ENCODE results near the gene MTA3.
"Not testable (repeated sequence)": the region's sequence is repeated elsewhere in the genome, so short reads cannot be mapped to it uniquely, and the experiment has no call there.

The MTA3 gene

DNA sequence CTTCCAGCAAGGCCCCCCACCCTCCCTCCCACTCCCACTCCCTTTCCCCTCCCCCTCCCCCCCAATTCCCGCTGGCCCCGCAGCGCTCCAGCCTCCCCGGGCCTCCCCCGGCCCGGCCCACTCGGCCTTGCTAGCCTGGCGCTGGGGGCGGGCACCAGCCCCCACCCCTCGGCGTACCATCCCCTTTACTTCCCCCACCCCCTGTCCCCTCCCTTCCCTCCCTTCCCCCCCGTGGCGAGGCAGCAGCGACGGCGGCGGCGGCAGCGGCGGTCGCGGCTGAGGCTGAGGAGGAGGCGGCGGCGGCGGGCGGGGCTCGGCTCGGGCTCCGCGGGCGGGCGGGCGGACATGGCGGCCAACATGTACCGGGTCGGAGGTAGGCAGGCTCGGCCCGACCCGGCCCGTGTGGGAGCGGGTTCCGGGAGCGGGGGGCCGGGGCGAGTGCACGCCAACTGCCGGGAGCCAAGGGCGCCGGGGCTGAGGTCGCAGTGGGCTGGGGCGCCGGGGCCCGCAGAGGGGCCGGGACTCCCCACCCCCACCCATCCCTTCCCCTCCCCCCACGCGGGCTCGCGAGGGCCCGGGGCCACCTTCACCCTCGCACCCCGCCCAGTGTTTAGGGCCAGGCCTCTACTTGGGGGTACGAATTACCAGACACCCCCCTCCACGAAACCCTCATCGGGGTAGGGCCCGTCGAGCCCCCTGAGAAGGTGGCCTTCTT, at the start of gene MTA3:
TSS of gene MTA3 (plus strand) at position 232 of the 715 bp plus-strand sequence. CDS start at position 346, 114 bp downstream.
- DNase-seq = peak; percentile 47

DNA sequence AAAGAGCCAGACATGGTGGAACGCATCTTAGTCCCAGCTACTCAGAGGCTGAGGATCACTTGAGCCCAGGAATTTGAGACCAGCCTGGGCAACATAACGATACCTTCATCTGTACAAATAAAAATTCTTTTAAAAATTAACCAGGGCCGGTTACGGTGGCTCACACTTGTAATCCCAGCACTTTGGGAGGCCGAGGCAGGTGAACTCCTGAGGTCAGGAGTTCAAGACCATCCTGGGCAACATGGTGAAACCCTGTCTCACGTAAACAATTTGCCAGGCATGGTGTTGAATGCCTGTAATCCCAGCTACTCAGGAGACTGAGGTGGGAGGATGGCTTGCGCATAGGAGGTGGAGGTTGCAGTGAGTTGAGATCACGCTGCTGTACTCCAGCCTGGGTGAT, 48.8 kb upstream of the MTA3 start:
- no peak for DNase-seq

- DNase-seq = no peak
Measured at GRCh38 chr2:42522035-42522434, 46.4 kb upstream of the MTA3 start.

- DNase-seq = no peak
Measured at GRCh38 chr2:42523341-42523740, 45.1 kb upstream of the MTA3 start.

GRCh38 chr2:42532397-42532796, 36.0 kb upstream of the MTA3 start:
- no peak for DNase-seq

DNA sequence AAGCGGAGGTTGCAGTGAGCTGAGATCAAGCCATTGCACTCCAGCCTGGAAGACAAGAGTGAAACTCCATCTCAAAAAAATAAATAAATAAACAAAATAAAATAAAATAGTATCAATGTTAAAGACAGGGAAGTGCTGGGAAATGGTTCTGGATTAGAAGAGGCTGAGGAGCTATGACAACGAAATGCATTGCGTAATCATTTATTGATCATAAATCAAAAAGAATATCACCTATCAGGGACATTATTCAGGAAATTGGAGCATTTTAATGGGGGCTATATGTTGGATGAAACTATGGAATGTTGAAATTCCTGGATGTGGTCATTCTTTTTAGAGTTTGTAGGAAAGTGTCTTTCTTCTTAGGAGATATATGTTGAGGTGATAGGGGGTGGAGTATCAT, 30.9 kb upstream of the MTA3 start:
- no peak for DNase-seq

GRCh38 chr2:42542871-42543270, 25.6 kb upstream of the MTA3 start:
- no peak for DNase-seq

- no peak for DNase-seq
Measured at GRCh38 chr2:42545023-42545721, 23.3 kb upstream of the MTA3 start.

DNA sequence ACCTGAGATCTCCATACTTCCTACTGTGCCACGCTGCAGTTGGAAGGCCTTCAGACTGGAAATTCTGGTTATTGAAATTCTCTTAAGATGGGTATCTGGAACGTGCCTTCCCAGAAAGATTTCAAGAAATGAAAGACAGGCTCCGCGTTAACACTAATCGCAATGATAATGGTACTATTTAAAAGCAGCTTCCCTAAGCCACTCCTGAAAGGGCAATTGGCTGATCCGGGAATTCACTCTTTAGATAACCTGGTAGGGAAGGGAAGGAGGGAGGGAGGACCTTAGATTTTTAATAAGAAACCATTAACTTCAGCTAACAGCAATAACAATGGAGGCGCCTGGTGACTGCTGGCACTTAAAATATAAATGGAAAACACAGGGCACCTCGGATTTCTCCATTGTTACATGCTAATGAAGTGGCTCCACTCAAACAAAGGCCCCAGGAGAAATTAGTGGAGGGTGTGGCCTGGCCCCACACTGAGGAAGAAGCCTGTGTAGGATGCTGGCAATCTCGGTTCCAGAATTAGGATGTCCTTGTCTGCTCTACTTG, 22.5 kb upstream of the MTA3 start:
- DNase-seq = no peak

- no peak for DNase-seq
Measured at GRCh38 chr2:42547014-42547413, 21.4 kb upstream of the MTA3 start.

DNA sequence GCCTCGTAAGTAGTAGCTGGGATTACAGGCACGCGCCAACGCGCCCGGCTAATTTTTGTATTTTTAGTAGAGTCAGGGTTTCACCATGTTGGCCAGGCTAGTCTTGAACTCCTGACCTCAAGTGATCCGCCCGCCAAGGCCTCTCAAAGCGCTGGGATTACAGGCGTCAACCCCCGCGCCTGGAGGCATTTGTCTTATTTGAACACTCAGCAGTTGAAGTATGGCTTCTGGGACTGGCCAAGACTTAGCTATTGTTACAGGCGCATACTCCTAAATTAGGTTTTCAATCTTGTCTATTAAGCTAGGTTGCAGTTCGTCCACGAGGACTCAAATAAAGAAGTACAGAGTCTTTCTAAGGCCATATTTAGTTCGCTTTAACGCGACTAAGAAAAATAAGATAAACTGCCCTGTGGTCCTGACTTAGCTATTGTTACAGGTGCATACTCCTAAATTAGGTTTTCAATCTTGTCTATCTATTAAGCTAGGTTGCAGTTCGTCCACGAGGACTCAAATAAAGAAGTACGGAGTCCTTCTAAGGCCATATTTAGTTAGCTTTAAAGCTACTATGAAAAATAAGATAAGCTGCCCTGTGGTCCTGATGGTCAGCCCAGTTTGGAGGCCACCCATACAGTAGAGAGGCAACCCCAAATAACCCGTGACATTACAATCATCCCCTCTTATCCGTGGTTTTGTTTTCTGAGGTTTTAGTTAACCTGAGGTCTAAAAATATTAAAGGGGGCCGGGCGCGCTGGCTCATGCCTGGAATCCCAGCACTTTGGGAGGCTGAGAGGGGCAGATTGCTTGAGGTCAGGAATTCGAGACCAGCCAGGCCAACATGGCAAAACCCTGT, 20.8 kb upstream of the MTA3 start:
- no peak for DNase-seq

GRCh38 chr2:42550870-42551269, 17.6 kb upstream of the MTA3 start:
- DNase-seq = no peak

DNA sequence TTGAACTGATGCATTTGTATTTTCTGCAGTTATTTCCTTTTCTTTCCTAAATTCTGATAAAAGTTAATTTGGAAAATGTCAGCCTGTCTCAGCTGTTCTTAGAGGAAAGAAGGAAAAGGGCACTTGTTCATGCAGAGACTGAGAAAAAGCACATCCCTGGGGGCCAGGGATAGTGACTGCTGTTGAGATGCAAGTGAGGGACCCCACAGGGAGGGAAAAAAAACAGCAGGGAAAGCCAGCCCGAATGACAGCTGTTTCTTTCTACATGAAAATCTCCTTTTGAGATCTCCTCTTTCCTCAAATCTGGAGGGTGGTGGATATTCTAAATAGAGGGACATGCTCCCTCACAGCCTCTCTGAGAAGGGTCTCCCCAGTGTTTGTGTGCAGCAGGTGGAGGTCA, 14.0 kb upstream of the MTA3 start:
- DNase-seq = no peak

DNA sequence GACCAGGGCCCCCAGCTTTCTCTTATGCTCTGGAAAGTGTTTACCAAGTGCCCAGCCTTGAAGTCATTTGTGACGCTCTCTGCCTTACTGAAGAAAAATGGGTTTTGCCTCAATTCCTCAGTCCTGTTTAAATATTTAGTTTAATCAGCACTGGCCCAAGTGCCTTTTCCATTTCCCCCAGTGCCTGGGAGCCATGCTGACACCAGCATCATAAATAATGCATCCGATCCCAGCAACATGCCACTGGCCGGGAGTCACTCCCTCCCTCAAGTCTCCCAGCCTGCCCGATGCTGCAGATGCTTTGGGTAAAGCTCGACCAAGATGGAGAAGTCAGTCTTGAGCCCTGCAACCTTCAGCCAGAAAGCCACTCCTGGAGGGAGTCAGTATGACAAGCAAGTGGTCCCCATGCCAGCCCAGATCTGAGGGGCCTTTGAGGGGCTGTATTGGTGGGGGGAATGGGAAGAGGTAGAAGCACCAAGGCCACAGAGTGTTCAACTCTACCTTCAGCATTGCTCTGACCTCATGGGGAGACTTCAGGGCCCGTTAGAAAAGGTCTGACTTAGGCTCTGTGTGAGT, 12.0 kb upstream of the MTA3 start:
- no peak for DNase-seq

- no peak for DNase-seq
Measured at GRCh38 chr2:42557306-42557705, 11.1 kb upstream of the MTA3 start.

DNA sequence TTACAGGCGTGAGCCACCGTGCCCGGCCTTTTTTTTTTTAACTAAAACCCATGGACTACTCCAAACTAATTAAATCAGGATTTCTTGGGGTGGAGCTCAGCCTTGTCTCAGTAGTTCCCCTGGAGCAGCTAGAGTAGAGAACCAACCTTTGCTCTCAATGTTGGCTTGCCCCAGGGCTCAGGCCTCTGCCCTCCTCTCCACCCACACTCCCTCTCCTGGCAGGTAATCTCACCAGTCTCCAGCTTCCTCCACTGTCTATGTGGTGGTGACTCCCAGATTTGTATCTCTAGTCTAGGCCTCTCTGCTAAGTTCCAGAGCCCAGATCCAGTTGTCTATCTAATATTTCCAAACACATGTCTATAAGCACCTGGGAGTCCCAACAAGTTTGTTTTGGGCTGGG, 9.6 kb upstream of the MTA3 start:
- DNase-seq = no peak

DNA sequence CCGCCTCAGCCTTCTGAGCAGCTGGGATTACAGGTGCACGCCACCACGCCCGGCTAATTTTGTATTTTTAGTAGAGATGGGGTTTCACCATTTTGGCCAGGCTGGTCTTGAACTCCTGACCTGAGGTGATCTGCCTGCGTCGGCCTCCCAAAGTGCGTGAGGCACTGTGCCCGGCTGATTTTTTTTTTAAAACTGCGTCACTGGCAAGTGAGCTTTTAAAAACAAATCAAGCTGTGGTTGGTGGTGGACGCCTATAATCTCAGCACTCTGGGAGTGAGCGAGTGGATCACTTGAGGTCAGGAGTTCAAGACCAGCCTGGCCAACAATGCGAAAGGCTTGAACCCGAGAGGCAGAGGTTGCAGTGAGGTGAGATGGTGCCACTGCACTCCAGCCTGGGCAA, 8.3 kb upstream of the MTA3 start:
- not testable (repeated sequence) for DNase-seq

GRCh38 chr2:42560899-42561298, 7.5 kb upstream of the MTA3 start:
- DNase-seq = no peak

- DNase-seq = no peak
Measured at GRCh38 chr2:42562474-42563144, 5.8 kb upstream of the MTA3 start.

GRCh38 chr2:42566025-42566424, 2.4 kb upstream of the MTA3 start:
- no peak for DNase-seq

DNA sequence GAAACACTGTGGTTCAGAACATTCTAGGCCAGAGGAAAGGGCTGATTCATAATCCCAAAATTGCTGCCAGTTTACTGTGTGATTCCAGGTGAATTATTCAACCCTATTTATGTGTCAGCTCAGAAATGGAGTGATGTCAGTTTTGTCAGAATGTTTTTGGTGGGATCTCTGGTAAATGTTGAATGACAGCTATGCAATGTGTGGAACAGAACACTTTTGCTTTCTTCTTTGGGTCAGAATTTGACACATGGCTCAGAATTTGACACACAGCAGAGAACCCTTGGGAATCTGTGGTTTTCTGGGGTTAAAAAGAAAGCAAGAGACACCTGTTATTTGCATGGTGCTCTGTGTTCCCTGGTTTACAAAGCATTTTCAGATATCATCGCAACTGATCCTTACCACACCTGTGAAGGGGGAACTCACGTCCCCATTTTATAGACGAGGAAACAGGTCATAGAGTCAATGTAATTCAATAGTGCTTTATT, 1.6 kb upstream of the MTA3 start:
- no peak for DNase-seq

GRCh38 chr2:42567364-42567763, 1.1 kb upstream of the MTA3 start:
- DNase-seq = no peak
